Activated CD4-positive, CD25-positive, alpha-beta regulatory T cell treated with anti-CD3 and anti-CD28 coated beads, Interleukin-2, amount 50 U/mL, for 72 hours (primary cell): ENCODE results near the gene RINT1.

Source experiments
- DNase-seq: peaks from one replicate; pipeline ENCODE4 v3.0.0; 2021

Gene RINT1

GRCh38 chr7:105600720-105601550 is 68.9 kb downstream of the RINT1 start:
- no peak for DNase-seq

- DNase-seq = no peak
Measured at GRCh38 chr7:105602325-105603305, 70.6 kb downstream of the RINT1 start.

- no peak for DNase-seq
Measured at GRCh38 chr7:105610165-105610930, 78.3 kb downstream of the RINT1 start.

- no peak for DNase-seq
Measured at GRCh38 chr7:105611856-105612775, 80.1 kb downstream of the RINT1 start.

- no peak for DNase-seq
Measured at GRCh38 chr7:105612806-105613205, 80.8 kb downstream of the RINT1 start.

GRCh38 chr7:105613611-105614330 is 81.8 kb downstream of the RINT1 start:
- DNase-seq = no peak

GRCh38 chr7:105614341-105614840 is 82.4 kb downstream of the RINT1 start:
- no peak for DNase-seq
